CD4-positive, CD25-positive, alpha-beta regulatory T cell (primary cell): Measurements from ENCODE around the gene CACNG1. TPM values are rescaled to one million over a fixed set of nuclear protein-coding genes. Genes with fewer than 3 reads are reported as not detected.

Experiments
- ATAC-seq, 2 donors: fragments of 150-1000 bp; cut with Tn5 transposase; one replicate each; pipeline ENCODE4 v1.10.0; 2021; ENCODE audit warnings: low read depth in 2 of 2, moderate number of reproducible peaks in 2 of 2, moderate library complexity in 1 of 2
- DNase-seq, 3 donors: peaks; one replicate each; pipeline versions ENCODE4 v3.0.0 to v3.0.0-alpha.2; 2012 to 2022; ENCODE audit warnings: mixed read lengths in 1 of 3
- H3K27ac ChIP-seq: one replicate; pipeline ENCODE4 v1.7.0; 2013; ENCODE audit warnings: mild to moderate bottlenecking, low read length; ENCODE audit not compliant: insufficient read depth, poor library complexity, severe bottlenecking
- H3K27me3 ChIP-seq: one replicate; pipeline ENCODE4 v1.7.0; 2013; ENCODE audit warnings: low read length; ENCODE audit not compliant: control insufficient read depth, insufficient read depth
- H3K36me3 ChIP-seq: one replicate; pipeline ENCODE4 v1.7.0; 2013; ENCODE audit warnings: mild to moderate bottlenecking, low read length, moderate library complexity; ENCODE audit not compliant: control insufficient read depth, insufficient read depth
- H3K4me1 ChIP-seq: 2 replicates; pipeline ENCODE4 v1.7.0; 2013; ENCODE audit warnings: mild to moderate bottlenecking, low read length; ENCODE audit not compliant: insufficient read depth, control insufficient read depth, poor library complexity, severe bottlenecking
- H3K4me3 ChIP-seq: one replicate; pipeline ENCODE4 v1.7.0; 2013; ENCODE audit warnings: low read depth, mild to moderate bottlenecking, low read length, moderate library complexity
- H3K9me3 ChIP-seq, 2 experiments: 1 replicate in 1 of 2; 2 replicates in 1 of 2; pipeline ENCODE4 v1.7.0; 2013; ENCODE audit warnings: low read length in 2 of 2, mild to moderate bottlenecking in 1 of 2, moderate library complexity in 1 of 2; ENCODE audit not compliant: control insufficient read depth in 2 of 2
- H3K27ac Mint-ChIP-seq, 3 donors: one replicate each; pipeline ENCODE4 v1.8.0; 2020 to 2022; ENCODE audit warnings: mild to moderate bottlenecking in 3 of 3, mixed read lengths in 3 of 3, moderate library complexity in 2 of 3
- H3K27me3 Mint-ChIP-seq: one replicate; pipeline ENCODE4 v1.8.0; 2022; ENCODE audit warnings: mild to moderate bottlenecking, mixed read lengths
- H3K36me3 Mint-ChIP-seq: one replicate; pipeline ENCODE4 v1.8.0; 2020; ENCODE audit warnings: mixed read lengths
- H3K4me1 Mint-ChIP-seq, 4 donors: one replicate each; pipeline ENCODE4 v1.8.0; 2020 to 2022; ENCODE audit warnings: mixed read lengths in 4 of 4, mild to moderate bottlenecking in 1 of 4
- H3K4me3 Mint-ChIP-seq, 4 donors: one replicate each; pipeline ENCODE4 v1.8.0; 2020 to 2022; ENCODE audit warnings: mild to moderate bottlenecking in 4 of 4, mixed read lengths in 4 of 4, moderate library complexity in 3 of 4
- H3K9me3 Mint-ChIP-seq, 7 donors: one replicate each; pipeline ENCODE4 v1.8.0; 2020 to 2022; ENCODE audit warnings: mixed read lengths in 7 of 7, mild to moderate bottlenecking in 3 of 7, moderate library complexity in 2 of 7
- polyA plus RNA-seq, 4 donors: library from polyadenylated mRNA; unstranded; fragments of 300-500 nt; fragmentation: Illumina TruSeq; gene quantifications; one replicate each; pipeline ENCODE4 v1.2.3, GENCODE V29; 2021
- total RNA-seq: library from RNA; stranded (reverse); gene quantifications from one replicate; pipeline ENCODE4 v1.2.3, GENCODE V29; 2022

Gene CACNG1
- total RNA-seq: not detected
- not detected for polyA plus RNA-seq

GRCh38 chr17:67044016-67044772, at the start of gene CACNG1:
Gene CACNG1 (plus strand): TSS chr17:67044554. CDS start chr17:67044661, 107 bp downstream.
- H3K4me1 ChIP-seq: no peaks in the 10 kb centered on the region
- no peaks in the 10 kb centered on the region for H3K36me3 ChIP-seq
- H3K9me3 ChIP-seq: peaks cover 14 to 20% of the 10 kb centered on the region in 2 experiments
- Mint-ChIP-seq H3K36me3 (no peaks in the 10 kb centered on the region), H3K27me3 (peaks cover 10% of the 10 kb centered on the region), H3K9me3 (peaks cover 0 to 21% (median 3%) of the 10 kb centered on the region in 7 donors), H3K4me3 (no peak within 1 kb of the TSS), H3K4me1 (no peaks in the 10 kb centered on the region), H3K27ac (no peak within 1 kb of the TSS)
- DNase-seq (no peak), ATAC-seq (no peak)
- no peak within 1 kb of the TSS for H3K27ac ChIP-seq
- peaks cover 3% of the 10 kb centered on the region for H3K27me3 ChIP-seq
- no peak within 1 kb of the TSS for H3K4me3 ChIP-seq

DNA sequence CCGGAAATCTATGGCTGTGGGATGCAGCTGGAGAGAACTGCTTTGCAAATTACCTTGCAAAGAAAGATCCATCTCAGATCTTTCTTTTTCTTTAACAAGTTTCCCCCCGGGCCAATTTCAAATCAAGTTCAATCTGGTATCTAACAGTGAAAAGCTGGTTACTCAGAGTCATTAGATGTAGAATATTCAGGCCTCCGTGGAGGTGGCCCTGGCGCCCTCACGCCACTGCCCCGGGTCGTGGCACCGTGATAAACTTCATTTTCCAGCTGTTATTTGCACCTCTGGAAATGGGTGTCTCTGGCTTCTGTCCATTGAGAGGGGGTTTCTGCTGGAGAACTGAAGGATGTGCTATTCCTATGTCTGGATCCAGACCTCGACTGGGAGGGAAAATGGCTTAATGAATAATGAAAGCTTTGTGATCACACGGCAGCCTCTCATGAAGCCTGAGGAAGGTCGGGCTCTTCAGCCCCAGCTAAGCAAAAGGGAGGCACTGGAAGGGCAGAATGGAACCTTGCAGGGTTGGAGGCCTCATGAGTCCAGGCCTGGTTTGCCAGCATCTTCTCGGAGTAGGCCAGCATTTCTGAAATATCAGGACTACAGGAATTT, 49.3 kb upstream of the CACNG1 start:
- Mint-ChIP-seq H3K9me3 (no peaks in the 10 kb centered on the region), H3K27me3 (peaks cover 23% of the 10 kb centered on the region), H3K36me3 (no peaks in the 10 kb centered on the region), H3K4me1 (no peaks in the 10 kb centered on the region), H3K27ac (no peak overlapping the region), H3K4me3 (no peak overlapping the region)
- ATAC-seq (no peak), DNase-seq (no peak)
- Histone ChIP-seq H3K4me1 (no peaks in the 10 kb centered on the region), H3K36me3 (no peaks in the 10 kb centered on the region), H3K4me3 (no peak overlapping the region), H3K27ac (no peak overlapping the region), H3K27me3 (no peaks in the 10 kb centered on the region), H3K9me3 (no peaks in the 10 kb centered on the region)

DNA sequence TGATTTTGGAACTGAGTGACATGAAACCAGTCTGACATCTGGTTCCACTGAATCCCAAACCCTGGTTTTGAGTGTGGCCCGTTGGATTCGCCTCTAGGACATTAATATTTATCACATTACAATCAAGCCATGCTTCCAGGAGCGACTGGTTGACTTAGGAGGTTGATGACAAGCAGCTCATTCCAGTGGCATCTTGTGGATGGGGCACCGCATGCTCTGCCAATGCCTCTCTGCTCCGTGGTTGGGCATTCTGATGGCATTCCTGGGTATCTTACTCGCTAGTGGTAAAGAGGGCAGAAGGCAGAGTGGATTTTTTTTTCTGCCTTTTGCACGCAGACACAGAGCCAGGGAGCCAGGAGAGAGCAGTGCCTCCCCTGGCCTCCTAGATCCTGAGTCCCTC, 48.4 kb upstream of the CACNG1 start:
- Mint-ChIP-seq H3K4me1 (no peaks in the 10 kb centered on the region), H3K4me3 (no peak overlapping the region), H3K27ac (no peak overlapping the region), H3K36me3 (no peaks in the 10 kb centered on the region), H3K27me3 (peaks cover 19% of the 10 kb centered on the region), H3K9me3 (peaks cover 0 to under 1% (median 0%) of the 10 kb centered on the region in 7 donors)
- no peak overlapping the region for H3K27ac ChIP-seq
- no peak for ATAC-seq
- DNase-seq: no peak
- H3K36me3 ChIP-seq: no peaks in the 10 kb centered on the region
- no peaks in the 10 kb centered on the region for H3K27me3 ChIP-seq
- H3K4me3 ChIP-seq: no peak overlapping the region
- no peaks in the 10 kb centered on the region for H3K9me3 ChIP-seq
- H3K4me1 ChIP-seq: no peaks in the 10 kb centered on the region

- Histone ChIP-seq H3K27ac (no peak overlapping the region), H3K9me3 (no peaks in the 10 kb centered on the region), H3K4me3 (no peak overlapping the region), H3K36me3 (no peaks in the 10 kb centered on the region), H3K4me1 (no peaks in the 10 kb centered on the region), H3K27me3 (no peaks in the 10 kb centered on the region)
- H3K36me3 Mint-ChIP-seq: no peaks in the 10 kb centered on the region
- H3K27me3 Mint-ChIP-seq: peaks cover 16% of the 10 kb centered on the region
- H3K27ac Mint-ChIP-seq: no peak overlapping the region
- no peak for DNase-seq
- ATAC-seq: no peak
- no peaks in the 10 kb centered on the region for H3K4me1 Mint-ChIP-seq
- no peak overlapping the region for H3K4me3 Mint-ChIP-seq
- H3K9me3 Mint-ChIP-seq: peaks cover 0 to 1% (median 0%) of the 10 kb centered on the region in 7 donors
Measured at GRCh38 chr17:66996926-66997325, 47.4 kb upstream of the CACNG1 start.

GRCh38 chr17:67003231-67003630, 41.1 kb upstream of the CACNG1 start:
- H3K36me3 ChIP-seq: no peaks in the 10 kb centered on the region
- H3K27me3 Mint-ChIP-seq: peaks cover 13% of the 10 kb centered on the region
- H3K27ac ChIP-seq: no peak overlapping the region
- H3K27ac Mint-ChIP-seq: no peak overlapping the region
- no peak overlapping the region for H3K4me3 ChIP-seq
- H3K4me1 Mint-ChIP-seq: no peaks in the 10 kb centered on the region
- no peak for DNase-seq
- no peak for ATAC-seq
- H3K4me1 ChIP-seq: no peaks in the 10 kb centered on the region
- H3K36me3 Mint-ChIP-seq: no peaks in the 10 kb centered on the region
- peaks cover 0 to 5% (median 0%) of the 10 kb centered on the region in 7 donors for H3K9me3 Mint-ChIP-seq
- H3K27me3 ChIP-seq: no peaks in the 10 kb centered on the region
- H3K4me3 Mint-ChIP-seq: no peak overlapping the region
- no peaks in the 10 kb centered on the region for H3K9me3 ChIP-seq

DNA sequence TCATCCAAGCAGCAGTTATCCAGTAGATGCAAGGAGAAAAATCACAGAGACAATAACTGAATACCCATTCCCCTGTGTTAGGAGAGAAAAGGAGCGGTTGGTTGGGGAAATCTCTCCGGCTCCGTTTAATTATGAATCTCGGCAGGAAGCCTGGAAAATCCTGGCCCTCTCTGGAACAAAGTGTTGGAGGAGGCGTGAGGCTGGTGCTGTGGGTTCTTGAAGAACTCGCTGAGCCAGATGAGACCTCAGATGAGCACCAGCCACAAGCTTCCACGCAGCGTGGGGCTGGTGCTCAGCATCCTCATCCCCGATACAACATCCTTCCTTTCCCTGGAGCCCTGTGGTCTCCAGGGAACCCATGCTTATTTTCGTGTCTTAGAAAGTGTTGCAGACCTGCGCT, 40.2 kb upstream of the CACNG1 start:
- DNase-seq (no peak), ATAC-seq (no peak)
- Histone ChIP-seq H3K36me3 (no peaks in the 10 kb centered on the region), H3K4me3 (no peak overlapping the region), H3K27me3 (no peaks in the 10 kb centered on the region), H3K4me1 (no peaks in the 10 kb centered on the region), H3K9me3 (no peaks in the 10 kb centered on the region), H3K27ac (no peak overlapping the region)
- Mint-ChIP-seq H3K4me1 (no peaks in the 10 kb centered on the region), H3K27ac (no peak overlapping the region), H3K4me3 (no peak overlapping the region), H3K9me3 (peaks cover 0 to 5% (median 1%) of the 10 kb centered on the region in 7 donors), H3K27me3 (peaks cover 15% of the 10 kb centered on the region), H3K36me3 (no peaks in the 10 kb centered on the region)

DNA sequence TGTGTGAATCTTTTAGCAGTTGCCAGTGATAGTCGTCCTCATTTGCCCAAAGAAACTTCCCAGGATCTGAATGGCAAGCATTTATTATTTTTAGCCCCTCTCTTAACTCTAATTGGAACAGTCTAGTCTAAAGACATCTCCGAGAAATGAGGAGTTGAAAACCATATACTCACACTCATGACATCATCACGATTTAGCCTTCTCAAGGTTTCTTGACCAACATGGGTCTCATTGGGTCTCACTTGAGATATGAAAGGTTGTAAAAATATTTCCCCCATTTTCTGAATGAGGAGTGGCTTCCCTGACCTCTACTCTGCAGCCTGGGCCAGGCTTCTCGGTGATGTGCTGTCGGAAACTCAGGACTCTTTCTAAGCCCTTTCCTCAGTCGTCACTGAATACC, 37.1 kb upstream of the CACNG1 start:
- Mint-ChIP-seq H3K27ac (no peak overlapping the region), H3K4me1 (no peaks in the 10 kb centered on the region)

GRCh38 chr17:67008101-67008500, 36.3 kb upstream of the CACNG1 start:
- H3K27me3 Mint-ChIP-seq: peaks cover 20% of the 10 kb centered on the region
- H3K4me1 ChIP-seq: no peaks in the 10 kb centered on the region
- H3K9me3 ChIP-seq: no peaks in the 10 kb centered on the region
- no peak overlapping the region for H3K27ac Mint-ChIP-seq
- no peaks in the 10 kb centered on the region for H3K27me3 ChIP-seq
- no peaks in the 10 kb centered on the region for H3K36me3 Mint-ChIP-seq
- no peak for ATAC-seq
- H3K4me1 Mint-ChIP-seq: no peaks in the 10 kb centered on the region
- no peaks in the 10 kb centered on the region for H3K36me3 ChIP-seq
- H3K9me3 Mint-ChIP-seq: peaks cover 0 to 4% (median 1%) of the 10 kb centered on the region in 7 donors
- H3K4me3 ChIP-seq: no peak overlapping the region
- H3K4me3 Mint-ChIP-seq: no peak overlapping the region
- DNase-seq: no peak
- no peak overlapping the region for H3K27ac ChIP-seq

More for the DNA sequence above, 37.1 kb upstream of the CACNG1 start:
- Mint-ChIP-seq H3K36me3 (no peaks in the 10 kb centered on the region), H3K9me3 (peaks cover 0 to 4% (median 1%) of the 10 kb centered on the region in 7 donors), H3K4me3 (no peak overlapping the region), H3K27me3 (peaks cover 20% of the 10 kb centered on the region)
- Histone ChIP-seq H3K27ac (no peak overlapping the region), H3K9me3 (no peaks in the 10 kb centered on the region), H3K36me3 (no peaks in the 10 kb centered on the region), H3K4me3 (no peak overlapping the region), H3K27me3 (no peaks in the 10 kb centered on the region), H3K4me1 (no peaks in the 10 kb centered on the region)
- DNase-seq (no peak), ATAC-seq (no peak)
